SK-N-SH treated with all-trans-retinoic acid at 6 μM for 48 hours (cell line): ENCODE data around the gene ATG2B.

Experiments
- ATAC-seq: fragments of 200-7000 bp; cut with Tn5 transposase; 3 replicates; pipeline ENCODE4 v1.9.1; 2020; ENCODE audit warnings: mild to moderate bottlenecking, moderate library complexity
- ARNTL ChIP-seq: fragments of 450-650 bp; formaldehyde crosslinking; IDR thresholded peaks from 2 replicates; pipeline ENCODE4 v1.5.0; 2020; ENCODE audit warnings: low read depth, mild to moderate bottlenecking, moderate library complexity, borderline replicate concordance
- BACH2 ChIP-seq: fragments of 250-450 bp; sonication (Bioruptor Pico); IDR thresholded peaks from 2 replicates; pipeline ENCODE4 v1.9.0; 2021; ENCODE audit warnings: mild to moderate bottlenecking, borderline replicate concordance
- CSDC2 ChIP-seq: fragments of 250-450 bp; sonication (Bioruptor Pico); IDR thresholded peaks from 2 replicates; pipeline ENCODE4 v1.5.0; 2020; ENCODE audit warnings: mild to moderate bottlenecking, moderate library complexity
- ESRRG ChIP-seq: fragments of 250-450 bp; sonication (Bioruptor Pico); IDR thresholded peaks from 2 replicates; pipeline ENCODE4 v1.6.1; 2021; ENCODE audit warnings: mild to moderate bottlenecking
- GLIS3 ChIP-seq: fragments of 250-450 bp; sonication (Bioruptor Pico); IDR thresholded peaks from 2 replicates; pipeline ENCODE4 v1.5.0; 2020; ENCODE audit warnings: mild to moderate bottlenecking, moderate library complexity
- OSR1 ChIP-seq: fragments of 250-450 bp; sonication (Bioruptor Pico); IDR thresholded peaks from 2 replicates; pipeline ENCODE4 v1.8.0; 2022; ENCODE audit warnings: moderate library complexity, mild to moderate bottlenecking, inconsistent platforms
- POU6F1 ChIP-seq: fragments of 250-450 bp; sonication (Bioruptor Pico); IDR thresholded peaks from 2 replicates; pipeline ENCODE4 v1.8.0; 2021; ENCODE audit warnings: low read depth, mild to moderate bottlenecking, moderate library complexity, borderline replicate concordance
- PPARA ChIP-seq: fragments of 250-450 bp; sonication (Bioruptor Pico); IDR thresholded peaks from 2 replicates; pipeline ENCODE4 v1.5.0; 2020; ENCODE audit warnings: mild to moderate bottlenecking, borderline replicate concordance
- RARB ChIP-seq: fragments of 250-450 bp; sonication (Bioruptor Pico); IDR thresholded peaks from 2 replicates; pipeline ENCODE4 v1.8.0; 2021; ENCODE audit warnings: mild to moderate bottlenecking, moderate library complexity
- SNAI2 ChIP-seq: fragments of 250-450 bp; sonication (Bioruptor Pico); IDR thresholded peaks from 2 replicates; pipeline ENCODE4 v1.5.0; 2020; ENCODE audit warnings: mild to moderate bottlenecking, moderate library complexity
- TCF4 ChIP-seq: fragments of 250-450 bp; sonication (Bioruptor Pico); IDR thresholded peaks from 2 replicates; pipeline ENCODE4 v1.8.0; 2021; ENCODE audit warnings: mild to moderate bottlenecking, moderate library complexity, borderline replicate concordance
- TOX ChIP-seq: fragments of 250-450 bp; sonication (Bioruptor Pico); IDR thresholded peaks from 2 replicates; pipeline ENCODE4 v1.8.0; 2021; ENCODE audit warnings: mild to moderate bottlenecking, moderate library complexity, borderline replicate concordance
- ZC3H10 ChIP-seq: fragments of 250-450 bp; sonication (Bioruptor Pico); IDR thresholded peaks from 2 replicates; pipeline ENCODE4 v1.5.1; 2021; ENCODE audit warnings: mild to moderate bottlenecking, moderate library complexity
- ZFP3 ChIP-seq: fragments of 250-450 bp; sonication (Bioruptor Pico); IDR thresholded peaks from 2 replicates; pipeline ENCODE4 v1.5.0; 2020; ENCODE audit warnings: mild to moderate bottlenecking, moderate library complexity
- ZFP30 ChIP-seq: fragments of 450-650 bp; formaldehyde crosslinking; IDR thresholded peaks from 2 replicates; pipeline ENCODE4 v1.5.0; 2022; ENCODE audit warnings: mild to moderate bottlenecking, moderate library complexity
- ZNF565 ChIP-seq: fragments of 450-650 bp; formaldehyde crosslinking; conservative IDR thresholded peaks from 2 replicates; pipeline ENCODE4 v1.5.0; 2020; ENCODE audit warnings: low read depth, mild to moderate bottlenecking, moderate library complexity
- ZNF70 ChIP-seq: fragments of 450-650 bp; formaldehyde crosslinking; IDR thresholded peaks from 2 replicates; pipeline ENCODE4 v1.5.0; 2020; ENCODE audit warnings: mild to moderate bottlenecking, moderate library complexity
- ZNF8 ChIP-seq: fragments of 450-650 bp; formaldehyde crosslinking; IDR thresholded peaks from 2 replicates; pipeline ENCODE4 v1.5.0; 2020; ENCODE audit warnings: mild to moderate bottlenecking, moderate library complexity
- TF ChIP-seq, protein P1 (sequence below): fragments of 250-450 bp; sonication (Bioruptor Pico); IDR thresholded peaks from 2 replicates; pipeline ENCODE4 v1.5.1; 2020; ENCODE audit warnings: low read depth, mild to moderate bottlenecking, moderate library complexity
- TF ChIP-seq, protein P2 (sequence below): fragments of 250-450 bp; sonication (Bioruptor Pico); IDR thresholded peaks from 2 replicates; pipeline ENCODE4 v1.8.0; 2020; ENCODE audit warnings: mild to moderate bottlenecking, moderate library complexity, borderline replicate concordance
- TF ChIP-seq, protein P3 (sequence below): fragments of 250-450 bp; sonication (Bioruptor Pico); IDR thresholded peaks from 2 replicates; pipeline ENCODE4 v1.5.0; 2020; ENCODE audit warnings: mild to moderate bottlenecking, moderate library complexity

ATG2B gene

DNA sequence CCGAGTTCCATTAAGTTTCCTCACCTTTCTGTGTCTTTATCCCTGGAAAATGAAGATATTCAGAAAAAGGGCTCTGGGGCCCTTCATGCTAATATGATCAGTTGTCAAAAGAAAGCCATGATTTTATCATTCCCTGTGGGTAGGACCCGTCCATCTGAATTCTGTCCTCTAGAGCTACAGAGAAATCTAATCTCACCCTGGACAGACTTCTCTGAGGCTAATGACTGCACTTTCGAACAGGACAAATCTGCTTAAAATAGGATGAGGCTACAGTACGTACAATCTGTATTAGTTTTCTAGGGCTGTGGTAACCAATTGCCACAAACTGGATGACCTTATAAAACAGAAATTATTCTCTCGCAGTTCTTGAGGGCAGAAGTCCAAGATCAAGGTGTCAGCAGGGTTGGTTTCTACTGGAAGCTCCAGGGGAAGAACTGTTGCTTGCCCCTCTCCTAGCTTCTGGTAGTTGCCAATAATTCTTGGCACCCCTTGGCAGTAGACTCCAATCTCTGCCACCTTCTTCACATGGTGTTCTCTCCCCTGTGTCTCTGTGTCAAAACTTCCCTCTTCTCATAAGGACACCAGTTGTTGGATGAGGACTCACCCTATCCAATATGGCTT is 30.0 kb upstream of the ATG2B start (continued):
- TF ChIP-seq, protein P1, sequence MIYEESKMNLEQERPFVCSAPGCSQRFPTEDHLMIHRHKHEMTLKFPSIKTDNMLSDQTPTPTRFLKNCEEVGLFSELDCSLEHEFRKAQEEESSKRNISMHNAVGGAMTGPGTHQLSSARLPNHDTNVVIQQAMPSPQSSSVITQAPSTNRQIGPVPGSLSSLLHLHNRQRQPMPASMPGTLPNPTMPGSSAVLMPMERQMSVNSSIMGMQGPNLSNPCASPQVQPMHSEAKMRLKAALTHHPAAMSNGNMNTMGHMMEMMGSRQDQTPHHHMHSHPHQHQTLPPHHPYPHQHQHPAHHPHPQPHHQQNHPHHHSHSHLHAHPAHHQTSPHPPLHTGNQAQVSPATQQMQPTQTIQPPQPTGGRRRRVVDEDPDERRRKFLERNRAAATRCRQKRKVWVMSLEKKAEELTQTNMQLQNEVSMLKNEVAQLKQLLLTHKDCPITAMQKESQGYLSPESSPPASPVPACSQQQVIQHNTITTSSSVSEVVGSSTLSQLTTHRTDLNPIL (CRISPR knock-in tag): no peak
- TF ChIP-seq TCF4: no peak
- no peak for TF ChIP-seq ZFP30
- TF ChIP-seq ZNF70 (CRISPR knock-in tag): no peak
- TF ChIP-seq, protein P2, sequence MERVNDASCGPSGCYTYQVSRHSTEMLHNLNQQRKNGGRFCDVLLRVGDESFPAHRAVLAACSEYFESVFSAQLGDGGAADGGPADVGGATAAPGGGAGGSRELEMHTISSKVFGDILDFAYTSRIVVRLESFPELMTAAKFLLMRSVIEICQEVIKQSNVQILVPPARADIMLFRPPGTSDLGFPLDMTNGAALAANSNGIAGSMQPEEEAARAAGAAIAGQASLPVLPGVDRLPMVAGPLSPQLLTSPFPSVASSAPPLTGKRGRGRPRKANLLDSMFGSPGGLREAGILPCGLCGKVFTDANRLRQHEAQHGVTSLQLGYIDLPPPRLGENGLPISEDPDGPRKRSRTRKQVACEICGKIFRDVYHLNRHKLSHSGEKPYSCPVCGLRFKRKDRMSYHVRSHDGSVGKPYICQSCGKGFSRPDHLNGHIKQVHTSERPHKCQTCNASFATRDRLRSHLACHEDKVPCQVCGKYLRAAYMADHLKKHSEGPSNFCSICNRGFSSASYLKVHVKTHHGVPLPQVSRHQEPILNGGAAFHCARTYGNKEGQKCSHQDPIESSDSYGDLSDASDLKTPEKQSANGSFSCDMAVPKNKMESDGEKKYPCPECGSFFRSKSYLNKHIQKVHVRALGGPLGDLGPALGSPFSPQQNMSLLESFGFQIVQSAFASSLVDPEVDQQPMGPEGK: no peak
- no peak for TF ChIP-seq ZNF8 (CRISPR knock-in tag)
- TF ChIP-seq PPARA (CRISPR knock-in tag): no peak
- TF ChIP-seq BACH2 (CRISPR knock-in tag): no peak
- TF ChIP-seq CSDC2: no peak
- no peak for TF ChIP-seq ARNTL
- TF ChIP-seq ZNF565 (CRISPR knock-in tag): no peak
- TF ChIP-seq, all 23 proteins: peak for 0

DNA sequence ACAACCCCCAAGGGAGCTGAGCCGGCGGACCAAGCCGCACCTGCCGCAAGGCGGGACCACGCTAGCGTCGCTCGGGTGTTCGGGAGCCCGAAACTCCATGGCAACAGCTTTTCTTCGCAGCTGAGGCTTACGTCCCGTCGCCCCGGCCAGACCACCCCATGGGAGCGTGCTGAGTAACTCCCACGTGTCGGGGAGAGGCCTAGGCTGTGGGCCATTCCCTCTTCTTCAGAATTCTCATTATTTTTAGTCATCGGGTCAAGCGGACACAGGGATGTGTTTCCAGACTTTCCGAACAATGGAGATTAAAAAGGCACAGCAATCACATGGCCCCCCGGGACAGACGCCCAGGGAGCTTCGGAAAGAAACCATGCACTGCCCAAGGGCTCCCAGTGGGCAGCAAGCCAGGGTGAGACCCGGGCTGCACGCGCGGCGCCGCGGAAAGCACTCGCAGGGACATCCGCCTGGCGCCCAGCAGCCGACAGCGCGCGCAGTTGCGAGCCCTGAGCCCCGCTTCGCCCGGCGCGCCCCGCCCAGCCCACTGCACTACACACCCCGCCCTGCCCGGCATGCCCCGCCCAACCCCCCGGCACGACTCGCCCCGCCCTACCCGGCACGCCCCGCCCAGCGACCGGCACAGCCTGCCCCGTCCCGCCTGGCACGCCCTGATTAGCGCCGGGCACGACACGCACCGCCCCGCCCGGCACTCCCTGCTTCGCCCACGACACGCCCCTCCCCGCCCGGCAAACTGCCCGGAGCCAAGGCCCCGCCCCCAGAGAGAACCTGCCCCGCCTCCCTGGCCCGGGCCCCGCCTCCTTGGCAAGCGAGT is 28.4 kb upstream of the ATG2B start:
- TF ChIP-seq ZNF8 (CRISPR knock-in tag) (no peak), RARB (CRISPR knock-in tag) (no peak), ZC3H10 (CRISPR knock-in tag) (no peak), TCF4 (no peak), ESRRG (CRISPR knock-in tag) (no peak), CSDC2 (no peak), ARNTL (no peak), ZFP30 (no peak), OSR1 (no peak), ZNF565 (CRISPR knock-in tag) (no peak), SNAI2 (no peak), GLIS3 (no peak), POU6F1 (CRISPR knock-in tag) (no peak), ZNF70 (CRISPR knock-in tag) (no peak), ZFP3 (CRISPR knock-in tag) (no peak), TOX (CRISPR knock-in tag) (no peak), BACH2 (CRISPR knock-in tag) (no peak)
- TF ChIP-seq, protein P2: no peak
- TF ChIP-seq, protein P1 (CRISPR knock-in tag): no peak
- TF ChIP-seq, protein P3, sequence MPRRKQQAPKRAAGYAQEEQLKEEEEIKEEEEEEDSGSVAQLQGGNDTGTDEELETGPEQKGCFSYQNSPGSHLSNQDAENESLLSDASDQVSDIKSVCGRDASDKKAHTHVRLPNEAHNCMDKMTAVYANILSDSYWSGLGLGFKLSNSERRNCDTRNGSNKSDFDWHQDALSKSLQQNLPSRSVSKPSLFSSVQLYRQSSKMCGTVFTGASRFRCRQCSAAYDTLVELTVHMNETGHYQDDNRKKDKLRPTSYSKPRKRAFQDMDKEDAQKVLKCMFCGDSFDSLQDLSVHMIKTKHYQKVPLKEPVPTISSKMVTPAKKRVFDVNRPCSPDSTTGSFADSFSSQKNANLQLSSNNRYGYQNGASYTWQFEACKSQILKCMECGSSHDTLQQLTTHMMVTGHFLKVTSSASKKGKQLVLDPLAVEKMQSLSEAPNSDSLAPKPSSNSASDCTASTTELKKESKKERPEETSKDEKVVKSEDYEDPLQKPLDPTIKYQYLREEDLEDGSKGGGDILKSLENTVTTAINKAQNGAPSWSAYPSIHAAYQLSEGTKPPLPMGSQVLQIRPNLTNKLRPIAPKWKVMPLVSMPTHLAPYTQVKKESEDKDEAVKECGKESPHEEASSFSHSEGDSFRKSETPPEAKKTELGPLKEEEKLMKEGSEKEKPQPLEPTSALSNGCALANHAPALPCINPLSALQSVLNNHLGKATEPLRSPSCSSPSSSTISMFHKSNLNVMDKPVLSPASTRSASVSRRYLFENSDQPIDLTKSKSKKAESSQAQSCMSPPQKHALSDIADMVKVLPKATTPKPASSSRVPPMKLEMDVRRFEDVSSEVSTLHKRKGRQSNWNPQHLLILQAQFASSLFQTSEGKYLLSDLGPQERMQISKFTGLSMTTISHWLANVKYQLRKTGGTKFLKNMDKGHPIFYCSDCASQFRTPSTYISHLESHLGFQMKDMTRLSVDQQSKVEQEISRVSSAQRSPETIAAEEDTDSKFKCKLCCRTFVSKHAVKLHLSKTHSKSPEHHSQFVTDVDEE (CRISPR knock-in tag): no peak
- TF ChIP-seq, all 23 proteins: peak for 0
- peak; percentile 96 for ATAC-seq
